ENCODE results near the gene IGSF9B. TPM values are rescaled to one million over a fixed set of nuclear protein-coding genes. Genes with fewer than 3 reads are reported as not detected.

The IGSF9B gene
- total RNA-seq, 2 donors from 2014 or later, result 1.6 to 3.3 TPM

DNA sequence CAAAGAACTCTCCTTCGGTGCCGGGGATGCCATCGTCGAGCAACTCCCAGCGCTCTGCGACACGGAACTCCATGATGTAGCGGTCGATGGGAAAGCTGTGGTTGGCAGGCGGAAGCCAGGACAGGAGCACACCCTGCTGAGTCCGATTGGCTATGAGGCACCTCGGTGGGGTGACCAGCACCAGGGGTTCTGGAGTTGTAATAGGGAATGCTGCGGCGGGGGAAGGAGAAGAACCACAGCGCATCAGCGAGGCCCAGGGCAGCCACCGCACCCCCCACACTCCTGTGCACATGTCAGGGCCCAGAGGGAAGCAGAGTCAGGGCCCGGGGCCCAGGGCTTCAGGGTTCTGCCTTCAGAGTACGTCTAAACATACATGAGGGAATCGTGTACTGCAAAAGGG lies 31.0 kb downstream of the IGSF9B start:
- Histone ChIP-seq H3K27me3 (no peaks in the 10 kb centered on the region), H3K4me1 (peaks cover 9% of the 10 kb centered on the region), H3K4me3 (no peak overlapping the region), H3K36me3 (replicated peaks in 1 of 2; ENCODE audit: insufficient read depth in 1 of 2, low read depth in 2 of 2) (no peaks in the 10 kb centered on the region), H3K9me3 (no peaks in the 10 kb centered on the region), H3K27ac (no peak overlapping the region)
- 91% methylated on average over 20 of the region's 20 CpGs for WGBS, 2 donors
- TF ChIP-seq POLR2A (IDR thresholded peaks at IDR 0.05), result no peak
- no peak for TF ChIP-seq CTCF (IDR thresholded peaks at IDR 0.05)
- ATAC-seq (no peak), DNase-seq (no peak)
- intact Hi-C loops (cut with DNase I), result no loop called here

GRCh38 chr11:133924661-133925060 lies 32.1 kb downstream of the IGSF9B start:
- no peak overlapping the region for H3K27ac ChIP-seq
- no peak for TF ChIP-seq CTCF (IDR thresholded peaks at IDR 0.05)
- ATAC-seq, result no peak
- no peaks in the 10 kb centered on the region for H3K27me3 ChIP-seq
- DNase-seq, result no peak
- H3K4me1 ChIP-seq, result peaks cover 9% of the 10 kb centered on the region
- intact Hi-C loops (cut with DNase I), result no loop called here
- no peak overlapping the region for H3K4me3 ChIP-seq
- WGBS, 2 donors, result 87 to 94% methylated on average over 7 to 11 of the region's 11 CpGs
- H3K36me3 ChIP-seq (replicated peaks in 1 of 2; ENCODE audit: insufficient read depth in 1 of 2, low read depth in 2 of 2), result no peaks in the 10 kb centered on the region
- no peaks in the 10 kb centered on the region for H3K9me3 ChIP-seq

GRCh38 chr11:133922078-133922870 lies 34.5 kb downstream of the IGSF9B start:
- H3K27ac ChIP-seq, result no peak overlapping the region
- intact Hi-C loops (cut with DNase I), result no loop called here
- no peaks in the 10 kb centered on the region for H3K36me3 ChIP-seq (replicated peaks in 1 of 2; ENCODE audit: insufficient read depth in 1 of 2, low read depth in 2 of 2)
- TF ChIP-seq POLR2A (IDR thresholded peaks at IDR 0.05) (no peak), CTCF (IDR thresholded peaks at IDR 0.05) (no peak)
- ATAC-seq (no peak), DNase-seq (no peak)
- no peaks in the 10 kb centered on the region for H3K4me1 ChIP-seq
- no peaks in the 10 kb centered on the region for H3K9me3 ChIP-seq
- 86 to 88% methylated on average over 15 to 23 of the region's 23 CpGs for WGBS, 2 donors
- H3K4me3 ChIP-seq, result no peak overlapping the region
- no peaks in the 10 kb centered on the region for H3K27me3 ChIP-seq

DNA sequence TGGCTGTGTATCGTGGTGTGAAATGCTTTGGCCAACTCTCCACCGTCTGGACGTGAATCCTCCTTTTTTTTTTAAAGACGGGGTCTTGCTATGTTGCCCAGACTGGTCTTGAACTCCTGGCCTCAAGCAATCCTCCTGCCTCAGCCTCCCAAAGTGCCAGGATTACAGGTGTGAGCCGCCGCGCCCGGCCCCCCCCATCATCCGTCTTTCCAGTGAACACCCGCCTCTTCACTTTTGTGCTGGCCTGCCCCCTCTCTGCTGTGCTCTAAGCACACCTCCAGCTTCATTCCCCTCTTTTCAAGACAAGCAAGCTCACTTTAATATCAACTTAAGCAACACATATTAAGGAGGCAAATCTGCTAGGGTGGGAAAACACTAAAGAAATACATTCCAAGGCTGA lies 35.3 kb downstream of the IGSF9B start:
- H3K4me3 ChIP-seq, result no peak overlapping the region

More for the DNA sequence above, 35.3 kb downstream of the IGSF9B start:
- Histone ChIP-seq H3K4me1 (no peaks in the 10 kb centered on the region), H3K27me3 (no peaks in the 10 kb centered on the region), H3K9me3 (no peaks in the 10 kb centered on the region), H3K36me3 (replicated peaks in 1 of 2; ENCODE audit: insufficient read depth in 1 of 2, low read depth in 2 of 2) (no peaks in the 10 kb centered on the region), H3K27ac (no peak overlapping the region)
- ATAC-seq (no peak), DNase-seq (no peak)
- TF ChIP-seq CTCF (IDR thresholded peaks at IDR 0.05) (no peak), POLR2A (IDR thresholded peaks at IDR 0.05) (no peak)
- intact Hi-C loops (cut with DNase I), result no loop called here
- 85 to 86% methylated on average over 10 of the region's 10 CpGs for WGBS, 2 donors

Data from body of pancreas (tissue), 4 donors.